ENCODE results near the gene ICE2.

ICE2 gene

GRCh38 chr15:60425461-60425860, 53.5 kb downstream of the ICE2 start:
- TF ChIP-seq CTCF (conservative IDR thresholded peaks at IDR 0.05): no peak
- H3K27ac ChIP-seq: no peak overlapping the region

GRCh38 chr15:60424006-60424405, 54.9 kb downstream of the ICE2 start:
- no peak for TF ChIP-seq CTCF (conservative IDR thresholded peaks at IDR 0.05)
- H3K27ac ChIP-seq: no peak overlapping the region

- H3K27ac ChIP-seq: no peak overlapping the region
- TF ChIP-seq CTCF (conservative IDR thresholded peaks at IDR 0.05): no peak
Observed at GRCh38 chr15:60423537-60423936, 55.4 kb downstream of the ICE2 start.

GRCh38 chr15:60421544-60421943, 57.4 kb downstream of the ICE2 start:
- no peak for TF ChIP-seq CTCF (conservative IDR thresholded peaks at IDR 0.05)
- no peak overlapping the region for H3K27ac ChIP-seq

GRCh38 chr15:60420203-60420716, 58.7 kb downstream of the ICE2 start:
- H3K27ac ChIP-seq: no peak overlapping the region
- no peak for TF ChIP-seq CTCF (conservative IDR thresholded peaks at IDR 0.05)

- H3K27ac ChIP-seq: no peak overlapping the region
- no peak for TF ChIP-seq CTCF (conservative IDR thresholded peaks at IDR 0.05)
Observed at GRCh38 chr15:60419753-60420152, 59.2 kb downstream of the ICE2 start.

GRCh38 chr15:60418096-60418495, 60.8 kb downstream of the ICE2 start:
- H3K27ac ChIP-seq: no peak overlapping the region
- no peak for TF ChIP-seq CTCF (conservative IDR thresholded peaks at IDR 0.05)
